ENCODE data around the gene ABCB11. TPM values are rescaled to one million over a fixed set of nuclear protein-coding genes. Genes with fewer than 3 reads are reported as not detected.
"Not testable (repeated sequence)": the region's sequence is repeated elsewhere in the genome, so short reads cannot be mapped to it uniquely, and the experiment has no call there.

ABCB11 gene
- total and polyA plus RNA-seq, 5 experiments from 2014 or later = 0.08 TPM; not detected in 4

GRCh38 chr2:168949324-168949723 is 81.8 kb downstream of the ABCB11 start:
- Mint-ChIP-seq H3K4me3 (no peak overlapping the region), H3K36me3 (peaks cover 0 to 19% (median 14%) of the 10 kb centered on the region in 3 donors), H3K4me1 (no peaks in the 10 kb centered on the region), H3K27ac (no peak overlapping the region), H3K27me3 (peaks cover 0 to 5% (median 0%) of the 10 kb centered on the region in 5 donors), H3K9me3 (peaks cover 5 to 33% (median 16%) of the 10 kb centered on the region in 9 donors)
- DNase-seq (no peak), ATAC-seq (no peak)
- POLR2A ChIA-PET = no interaction called here

DNA sequence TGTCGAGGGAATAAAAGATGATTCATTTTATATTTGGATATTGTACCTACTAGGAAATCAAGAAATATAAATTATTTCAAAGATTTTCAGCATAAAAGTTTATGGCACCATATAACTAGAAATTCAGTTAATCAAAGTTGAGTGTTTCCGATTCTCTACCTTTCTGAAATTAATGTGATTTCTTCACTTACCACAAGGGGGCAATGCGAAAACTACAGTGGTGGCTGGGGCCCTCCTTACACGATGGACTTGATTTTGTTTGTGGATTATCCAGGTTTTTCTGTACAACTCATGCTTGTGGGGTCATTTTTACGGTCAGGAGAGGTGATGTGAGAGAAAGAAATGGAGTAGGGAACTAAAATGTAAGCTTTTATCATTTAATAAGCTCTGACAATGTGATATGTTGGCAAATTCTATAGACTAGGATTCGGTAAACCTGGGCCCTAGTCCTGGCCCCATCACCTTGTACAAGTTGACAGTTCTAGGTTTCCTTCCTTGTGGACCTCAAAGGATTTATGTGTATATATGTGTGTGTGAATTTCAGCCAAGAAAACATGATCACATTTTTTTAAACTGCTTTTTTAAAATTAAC is 82.4 kb downstream of the ABCB11 start:
- no peak for ATAC-seq
- Mint-ChIP-seq H3K4me3 (no peak overlapping the region), H3K9me3 (peaks cover 5 to 27% (median 15%) of the 10 kb centered on the region in 9 donors), H3K4me1 (no peaks in the 10 kb centered on the region), H3K27me3 (peaks cover 0 to 5% (median 0%) of the 10 kb centered on the region in 5 donors), H3K36me3 (peaks cover 0 to 14% (median 11%) of the 10 kb centered on the region in 3 donors), H3K27ac (no peak overlapping the region)
- POLR2A ChIA-PET = no interaction called here
- DNase-seq = peak in 2 of 10 donors; percentile 13 to 14

- Mint-ChIP-seq H3K36me3 (peaks cover 0 to 3% (median 0%) of the 10 kb centered on the region in 3 donors), H3K4me3 (no peak overlapping the region), H3K27ac (no peak overlapping the region), H3K9me3 (peaks cover 0 to 4% (median 0%) of the 10 kb centered on the region in 9 donors), H3K27me3 (peaks cover 0 to 5% (median 0%) of the 10 kb centered on the region in 5 donors), H3K4me1 (no peaks in the 10 kb centered on the region)
- POLR2A ChIA-PET = no interaction called here
- DNase-seq = no peak
- ATAC-seq = no peak
These were observed 85.6 kb downstream of the ABCB11 start for GRCh38 chr2:168945508-168945907.

GRCh38 chr2:168944065-168944464 is 87.1 kb downstream of the ABCB11 start:
- no peak for ATAC-seq
- no peaks in the 10 kb centered on the region for H3K9me3 Mint-ChIP-seq

DNA sequence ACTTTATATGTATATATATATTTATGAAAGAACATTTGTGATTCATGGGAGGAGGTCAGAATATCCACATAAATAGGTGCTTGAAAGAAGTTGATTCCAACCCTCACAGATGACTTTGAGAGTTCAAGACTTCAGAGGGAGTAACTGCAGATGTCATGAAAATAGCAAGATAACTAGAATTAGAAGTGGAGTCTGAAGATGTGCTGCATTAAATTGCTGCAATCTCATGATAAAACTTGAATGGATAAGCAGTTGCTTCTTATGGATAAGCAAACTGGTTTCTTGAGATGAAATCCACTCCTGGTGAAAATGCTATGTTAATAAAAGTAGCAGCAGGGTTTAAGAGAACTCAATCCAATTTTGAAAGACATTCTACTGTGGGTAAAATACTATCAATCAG is 89.8 kb downstream of the ABCB11 start:
- no peaks in the 10 kb centered on the region for H3K9me3 Mint-ChIP-seq
- no peak for DNase-seq

More at GRCh38 chr2:168944065-168944464, 87.1 kb downstream of the ABCB11 start:
- Mint-ChIP-seq H3K27me3 (peaks cover 0 to 5% (median 0%) of the 10 kb centered on the region in 5 donors), H3K4me1 (no peaks in the 10 kb centered on the region), H3K27ac (no peak overlapping the region), H3K36me3 (no peaks in the 10 kb centered on the region), H3K4me3 (no peak overlapping the region)
- no peak for DNase-seq
- POLR2A ChIA-PET = interaction anchor here (0.6 kb wide), 1 partner anchor 135 kb away, joined by 3 read pairs; no protein-coding TSS in a partner anchor

DNA sequence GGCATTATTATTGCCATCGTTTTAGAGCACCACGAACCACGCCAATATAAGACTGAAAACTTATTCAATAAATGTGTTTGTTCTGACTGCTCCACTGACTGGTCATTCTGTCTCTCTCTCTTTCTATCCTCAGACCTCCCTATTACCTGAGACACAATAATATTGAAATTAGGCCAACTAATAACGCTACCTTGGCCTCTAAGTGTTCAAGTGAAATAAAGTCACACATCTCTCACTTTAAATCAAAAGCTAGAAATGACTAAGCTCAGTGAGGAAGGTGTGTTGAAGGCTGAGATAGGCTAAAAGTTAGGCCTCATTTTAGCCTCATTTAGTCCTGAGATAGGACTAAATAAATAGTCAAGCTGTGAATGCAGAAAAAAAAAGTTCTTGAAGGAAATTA is 91.2 kb downstream of the ABCB11 start:
- no peaks in the 10 kb centered on the region for H3K9me3 Mint-ChIP-seq
- H3K4me3 Mint-ChIP-seq = no peak overlapping the region
- no peak for ATAC-seq
- no peaks in the 10 kb centered on the region for H3K36me3 Mint-ChIP-seq
- POLR2A ChIA-PET = no interaction called here
- peaks cover 0 to 12% (median 1%) of the 10 kb centered on the region in 5 donors for H3K27me3 Mint-ChIP-seq
- H3K4me1 Mint-ChIP-seq = no peaks in the 10 kb centered on the region
- H3K27ac Mint-ChIP-seq = no peak overlapping the region
- DNase-seq = no peak

More for the DNA sequence above, 89.8 kb downstream of the ABCB11 start:
- Mint-ChIP-seq H3K27ac (no peak overlapping the region), H3K36me3 (no peaks in the 10 kb centered on the region), H3K4me3 (no peak overlapping the region), H3K4me1 (no peaks in the 10 kb centered on the region), H3K27me3 (peaks cover 0 to 5% (median 0%) of the 10 kb centered on the region in 5 donors)
- ATAC-seq = no peak
- POLR2A ChIA-PET = no interaction called here

DNA sequence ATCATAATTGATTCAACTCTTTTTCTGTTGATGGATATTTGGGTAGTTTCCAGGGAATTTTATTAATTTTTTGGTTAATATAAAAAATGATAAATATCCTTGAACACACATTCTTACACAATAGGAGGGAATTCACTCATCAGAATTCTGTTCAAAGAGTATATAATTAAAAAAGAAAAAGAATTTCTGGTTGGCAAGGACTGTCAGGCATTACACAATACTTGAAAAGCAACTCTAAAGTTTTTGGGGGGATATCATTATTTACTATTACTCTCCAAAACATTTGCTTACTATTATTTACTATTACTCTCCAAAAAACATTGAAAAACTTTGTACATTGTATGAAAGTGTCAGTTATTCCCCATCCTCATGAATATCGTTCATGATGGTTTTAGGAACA is 92.1 kb downstream of the ABCB11 start:
- H3K9me3 Mint-ChIP-seq = no peaks in the 10 kb centered on the region
- POLR2A ChIA-PET = no interaction called here
- no peaks in the 10 kb centered on the region for H3K4me1 Mint-ChIP-seq
- no peaks in the 10 kb centered on the region for H3K36me3 Mint-ChIP-seq
- no peak overlapping the region for H3K4me3 Mint-ChIP-seq
- H3K27ac Mint-ChIP-seq = no peak overlapping the region
- peaks cover 0 to 19% (median 4%) of the 10 kb centered on the region in 5 donors for H3K27me3 Mint-ChIP-seq
- no peak for DNase-seq
- ATAC-seq = no peak

DNA sequence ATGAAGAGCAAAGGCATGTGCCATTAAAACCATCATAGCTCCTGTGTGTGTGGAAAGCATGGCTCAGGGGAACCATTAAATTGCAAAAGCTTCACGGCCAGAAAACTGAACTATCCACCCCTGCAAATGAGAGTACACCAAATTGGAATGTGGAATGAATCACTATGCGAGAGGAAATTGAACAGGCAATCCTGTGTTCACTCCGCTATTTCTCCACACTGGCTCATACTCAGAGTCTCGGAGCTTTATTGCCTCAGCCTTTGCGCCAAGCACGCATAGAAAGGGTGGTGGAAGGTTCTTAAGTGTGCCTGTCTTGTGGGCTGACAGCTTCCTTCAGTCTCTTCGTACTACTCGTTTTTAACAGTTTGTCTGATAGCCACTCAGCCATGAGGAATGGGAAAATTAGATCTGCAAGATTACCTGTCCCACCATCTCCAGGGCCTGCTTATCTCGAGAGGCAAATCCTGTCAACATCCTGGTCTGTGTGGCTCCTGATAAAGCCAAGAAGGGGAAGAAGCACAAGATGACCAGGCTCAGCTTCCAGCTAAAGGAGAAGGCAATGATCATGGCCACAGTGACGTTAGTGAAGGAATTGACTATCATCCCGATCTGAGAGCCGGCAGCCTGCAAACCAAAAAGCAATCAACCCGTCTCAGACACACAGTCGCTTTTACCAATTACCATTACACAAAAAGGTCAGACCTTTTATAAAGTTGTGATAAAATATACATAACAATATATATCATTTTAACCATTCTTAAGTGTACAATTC is 95.1 kb downstream of the ABCB11 start:
- no peak for DNase-seq
- peaks cover 0 to 2% (median 0%) of the 10 kb centered on the region in 9 donors for H3K9me3 Mint-ChIP-seq
- no peak overlapping the region for H3K4me3 Mint-ChIP-seq
- no peak for ATAC-seq
- POLR2A ChIA-PET = no interaction called here
- H3K27ac Mint-ChIP-seq = no peak overlapping the region
- H3K36me3 Mint-ChIP-seq = no peaks in the 10 kb centered on the region
- peaks cover 0 to 3% (median 0%) of the 10 kb centered on the region in 4 donors for H3K4me1 Mint-ChIP-seq
- peaks cover 2 to 27% (median 8%) of the 10 kb centered on the region in 5 donors for H3K27me3 Mint-ChIP-seq

DNA sequence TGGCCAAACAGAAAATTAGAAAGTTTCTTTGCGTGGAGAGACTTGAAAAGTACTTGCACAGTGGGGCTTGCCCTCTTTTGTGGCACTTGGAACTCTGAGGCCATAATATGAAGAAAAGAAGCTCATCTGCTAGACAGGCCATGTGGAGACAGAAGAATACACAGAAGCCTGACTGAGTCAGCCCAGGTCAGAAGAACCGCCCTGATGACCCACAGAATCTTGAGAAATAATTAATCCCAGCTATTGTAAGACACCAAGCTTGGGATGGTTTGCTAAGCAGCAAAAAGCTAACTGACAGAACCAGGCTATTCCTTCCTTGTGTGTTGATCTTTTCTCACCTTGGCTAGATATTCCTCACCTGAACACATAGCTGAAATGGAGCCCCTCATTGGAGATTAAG is 96.3 kb downstream of the ABCB11 start:
- ATAC-seq (no peak), DNase-seq (no peak)
- H3K4me3 Mint-ChIP-seq = no peak overlapping the region
- H3K9me3 Mint-ChIP-seq = peaks cover 0 to 2% (median 0%) of the 10 kb centered on the region in 9 donors
- H3K27me3 Mint-ChIP-seq = peaks cover 2 to 27% (median 8%) of the 10 kb centered on the region in 5 donors
- no peak overlapping the region for H3K27ac Mint-ChIP-seq
- POLR2A ChIA-PET = no interaction called here
- peaks cover 0 to 3% (median 0%) of the 10 kb centered on the region in 4 donors for H3K4me1 Mint-ChIP-seq
- H3K36me3 Mint-ChIP-seq = no peaks in the 10 kb centered on the region

GRCh38 chr2:168932174-168932573 is 99.0 kb downstream of the ABCB11 start:
- peaks cover 4 to 27% (median 11%) of the 10 kb centered on the region in 5 donors for H3K27me3 Mint-ChIP-seq

DNA sequence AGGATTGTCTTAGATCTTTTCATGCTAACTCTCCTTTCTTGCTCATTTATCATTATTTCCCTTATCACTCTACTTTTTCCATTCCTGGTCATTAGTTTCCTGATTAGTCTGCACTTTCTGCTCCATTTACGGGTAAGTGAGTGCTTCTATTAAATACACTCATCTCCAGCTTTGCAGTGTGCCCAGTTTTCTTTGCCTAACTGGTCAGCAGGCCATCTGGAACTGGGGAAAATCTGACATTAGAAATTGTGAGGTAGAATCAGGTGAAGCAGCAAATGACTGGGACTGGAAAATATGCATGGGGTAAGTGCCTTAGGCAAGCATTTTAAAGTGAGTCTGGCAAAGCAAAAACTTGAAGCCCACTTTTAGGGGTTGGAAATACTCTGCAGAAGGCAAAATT is 100.9 kb downstream of the ABCB11 start:
- Mint-ChIP-seq H3K27ac (no peak overlapping the region), H3K4me3 (no peak overlapping the region), H3K4me1 (peaks cover 0 to 4% (median 1%) of the 10 kb centered on the region in 4 donors), H3K36me3 (no peaks in the 10 kb centered on the region), H3K27me3 (peaks cover 8 to 24% (median 15%) of the 10 kb centered on the region in 5 donors), H3K9me3 (peaks cover 0 to 2% (median 0%) of the 10 kb centered on the region in 9 donors)
- POLR2A ChIA-PET = no interaction called here
- DNase-seq (no peak), ATAC-seq (no peak)

More at GRCh38 chr2:168932174-168932573, 99.0 kb downstream of the ABCB11 start:
- DNase-seq, H3K4me1 Mint-ChIP-seq, POLR2A ChIA-PET, H3K9me3 Mint-ChIP-seq, H3K4me3 Mint-ChIP-seq, H3K27ac Mint-ChIP-seq, H3K36me3 Mint-ChIP-seq, ATAC-seq: not testable (repeated sequence)

DNA sequence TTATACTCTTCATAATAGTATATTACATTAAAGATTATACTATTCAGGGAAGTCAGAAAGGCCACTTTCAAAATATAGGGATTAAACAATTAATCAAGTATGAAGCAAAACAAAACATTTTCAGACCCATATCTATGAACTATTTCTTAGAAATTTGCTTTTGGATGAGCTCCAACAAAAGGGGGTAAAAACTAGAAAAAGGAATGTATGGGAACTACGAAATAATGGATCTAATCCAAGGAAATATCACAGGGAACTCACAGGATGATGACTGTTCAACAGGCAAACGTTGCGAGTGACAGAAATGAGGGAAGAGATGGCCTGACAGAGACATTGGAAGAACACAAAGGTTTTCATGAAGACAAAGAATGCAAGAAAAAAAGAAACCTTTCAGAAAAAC is 102.1 kb downstream of the ABCB11 start:
- H3K36me3 Mint-ChIP-seq = no peaks in the 10 kb centered on the region
- no peak overlapping the region for H3K4me3 Mint-ChIP-seq
- no peak for DNase-seq
- no peak overlapping the region for H3K27ac Mint-ChIP-seq
- peaks cover 0 to 2% (median 0%) of the 10 kb centered on the region in 9 donors for H3K9me3 Mint-ChIP-seq
- POLR2A ChIA-PET = no interaction called here
- H3K4me1 Mint-ChIP-seq = peaks cover 0 to 4% (median 1%) of the 10 kb centered on the region in 4 donors
- peaks cover 8 to 20% (median 10%) of the 10 kb centered on the region in 5 donors for H3K27me3 Mint-ChIP-seq
- no peak for ATAC-seq

DNA sequence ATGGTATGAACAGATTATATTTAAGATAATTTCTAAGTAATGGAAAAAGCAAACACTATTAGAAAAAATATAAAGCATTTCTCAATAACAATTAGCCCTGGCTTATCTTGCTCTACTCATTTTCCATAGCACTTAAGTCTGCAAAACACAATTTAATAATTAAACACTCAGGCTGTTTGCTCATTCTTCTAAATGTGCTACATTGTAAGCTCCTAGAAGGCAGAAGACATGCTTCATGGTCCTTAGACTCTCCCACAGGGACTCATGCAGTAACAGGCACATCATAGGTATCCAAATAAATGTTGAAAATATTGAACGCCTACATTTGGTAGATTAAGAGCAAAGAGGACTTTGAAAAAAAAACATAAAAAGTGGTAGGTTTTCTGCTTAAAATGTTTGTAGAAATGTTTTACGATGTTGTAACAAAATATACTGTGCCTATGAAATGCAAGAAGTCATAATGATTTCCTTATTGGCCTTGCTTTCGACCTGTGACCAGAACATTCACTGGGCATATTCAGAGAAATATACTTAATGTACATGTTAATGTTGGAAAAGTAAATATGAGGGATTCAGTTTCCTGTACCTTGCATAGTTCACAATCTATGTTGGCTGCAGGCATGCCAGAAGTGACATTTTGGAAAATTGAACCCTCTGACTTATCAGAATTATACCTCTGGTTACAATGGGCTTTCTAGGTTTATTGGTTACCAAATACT is 102.9 kb downstream of the ABCB11 start:
- Mint-ChIP-seq H3K9me3 (peaks cover 0 to 2% (median 0%) of the 10 kb centered on the region in 9 donors), H3K4me1 (peaks cover 0 to 4% (median 1%) of the 10 kb centered on the region in 4 donors), H3K4me3 (no peak overlapping the region), H3K27me3 (peaks cover 13 to 23% (median 15%) of the 10 kb centered on the region in 5 donors), H3K27ac (no peak overlapping the region), H3K36me3 (no peaks in the 10 kb centered on the region)
- ATAC-seq (no peak), DNase-seq (no peak)
- POLR2A ChIA-PET = no interaction called here
